Small intestine (tissue), 7 donors: ENCODE results near the gene MED28. TPM values are rescaled to one million over a fixed set of nuclear protein-coding genes. Genes with fewer than 3 reads are reported as not detected.

Experiments
- DNase-seq, 2 donors: peaks; one replicate each; pipeline versions ENCODE4 v3.0.0 to v3.0.0-alpha.2; 2013
- FAIRE-seq: peaks from 2 replicates; lab custom pipeline; 2012; peaks lifted over from hg19 to GRCh38; lab: Jason Lieb, UNC
- H3K27ac ChIP-seq, 3 donors: one replicate each; pipeline ENCODE4 v1.5.1; 2013; ENCODE audit warnings: low read length in 2 of 3, mild to moderate bottlenecking in 2 of 3, control low read depth in 1 of 3, inconsistent platforms in 1 of 3, low read depth in 1 of 3, moderate library complexity in 1 of 3
- H3K27me3 ChIP-seq, 3 donors: one replicate each; pipeline ENCODE4 v1.6.1; 2013; ENCODE audit warnings: low read length in 3 of 3, inconsistent platforms in 1 of 3; ENCODE audit not compliant: control insufficient read depth in 3 of 3, insufficient read depth in 3 of 3
- H3K36me3 ChIP-seq, 3 donors: one replicate each; pipeline ENCODE4 v1.6.1; 2013; ENCODE audit warnings: low read length in 3 of 3, inconsistent platforms in 1 of 3, low read depth in 1 of 3, mild to moderate bottlenecking in 1 of 3, moderate library complexity in 1 of 3; ENCODE audit not compliant: control insufficient read depth in 3 of 3, insufficient read depth in 2 of 3
- H3K4me1 ChIP-seq, 3 donors: one replicate each; pipeline ENCODE4 v1.6.1; 2013; ENCODE audit warnings: low read length in 2 of 3, inconsistent platforms in 1 of 3, low read depth in 1 of 3, mild to moderate bottlenecking in 1 of 3, moderate library complexity in 1 of 3; ENCODE audit not compliant: control insufficient read depth in 3 of 3, insufficient read depth in 2 of 3
- H3K4me3 ChIP-seq, 3 donors: one replicate each; pipeline ENCODE4 v1.5.1; 2013; ENCODE audit warnings: low read length in 3 of 3, control low read depth in 1 of 3, inconsistent platforms in 1 of 3, low read depth in 1 of 3, mild to moderate bottlenecking in 1 of 3, moderate library complexity in 1 of 3
- H3K9me3 ChIP-seq, 2 donors: one replicate each; pipeline ENCODE4 v1.6.1; 2013; ENCODE audit warnings: low read depth in 1 of 2, low read length in 1 of 2; ENCODE audit not compliant: control insufficient read depth in 2 of 2, insufficient read depth in 1 of 2
- whole genome bisulfite sequencing, 3 donors: extraction: QIAGEN DNeasy Blood & Tissue Kit; methylation state at CpG; one replicate each; pipeline ENCODE4 v1.1.7; 2013; 5-methylcytosine and 5-hydroxymethylcytosine counted together
- polyA plus RNA-seq, 4 donors: library from polyadenylated mRNA; stranded (reverse) in 3 of 4; unstranded in 1 of 4; fragments of 200-250 nt in 3 of 4; fragments of 120-200 nt in 1 of 4; gene quantifications; one replicate each; pipeline versions ENCODE4 v1.2.1 to v1.2.3, GENCODE V29; 2013
- donor health status: healthy with polysubstance abuse.
- donor health status: control.
- donor health status: control.
- donor health status: Bipolar disorder and iron deficiency.
- donor health status: healthy.

The MED28 gene
- polyA plus RNA-seq, 4 donors, result 5.1 to 53.1 (median 10.6) TPM

GRCh38 chr4:17623451-17624001, 9.1 kb downstream of the MED28 start:
- H3K27ac ChIP-seq, result no peak overlapping the region
- H3K4me1 ChIP-seq, result no peaks in the 10 kb centered on the region
- no peaks in the 10 kb centered on the region for H3K9me3 ChIP-seq
- H3K4me3 ChIP-seq, result no peak overlapping the region
- DNase-seq (no peak), FAIRE-seq (no peak)
- H3K27me3 ChIP-seq, result no peaks in the 10 kb centered on the region
- 89 to 93% (median 89%) methylated on average over 7 of the region's 7 CpGs for WGBS, 3 donors
- H3K36me3 ChIP-seq, result peaks cover 12 to 64% (median 38%) of the 10 kb centered on the region in 3 donors

GRCh38 chr4:17624821-17625220, 10.4 kb downstream of the MED28 start:
- Histone ChIP-seq H3K4me1 (no peaks in the 10 kb centered on the region), H3K27ac (no peak overlapping the region), H3K4me3 (no peak overlapping the region), H3K36me3 (peaks cover 21 to 62% (median 38%) of the 10 kb centered on the region in 3 donors), H3K27me3 (no peaks in the 10 kb centered on the region), H3K9me3 (no peaks in the 10 kb centered on the region)
- WGBS, 3 donors, result 69 to 97% (median 87%) methylated on average over 2 of the region's 2 CpGs
- FAIRE-seq (no peak), DNase-seq (no peak)

- H3K4me3 ChIP-seq, result no peak overlapping the region
- no peak overlapping the region for H3K27ac ChIP-seq
- no peaks in the 10 kb centered on the region for H3K9me3 ChIP-seq
- DNase-seq, result no peak
- no peaks in the 10 kb centered on the region for H3K27me3 ChIP-seq
- peaks cover 24 to 60% (median 29%) of the 10 kb centered on the region in 3 donors for H3K36me3 ChIP-seq
- no peaks in the 10 kb centered on the region for H3K4me1 ChIP-seq
- 92 to 96% (median 93%) methylated on average over 4 of the region's 4 CpGs for WGBS, 3 donors
- no peak for FAIRE-seq
Observed at GRCh38 chr4:17630228-17630627, 15.8 kb downstream of the MED28 start.

GRCh38 chr4:17633600-17633999, 19.2 kb downstream of the MED28 start:
- DNase-seq (no peak), FAIRE-seq (no peak)
- Histone ChIP-seq H3K9me3 (no peaks in the 10 kb centered on the region), H3K27ac (no peak overlapping the region), H3K4me1 (no peaks in the 10 kb centered on the region), H3K36me3 (peaks cover 15 to 45% (median 21%) of the 10 kb centered on the region in 3 donors), H3K4me3 (no peak overlapping the region), H3K27me3 (no peaks in the 10 kb centered on the region)
- WGBS, 3 donors, result 95 to 98% (median 97%) methylated on average over 9 of the region's 9 CpGs

DNA sequence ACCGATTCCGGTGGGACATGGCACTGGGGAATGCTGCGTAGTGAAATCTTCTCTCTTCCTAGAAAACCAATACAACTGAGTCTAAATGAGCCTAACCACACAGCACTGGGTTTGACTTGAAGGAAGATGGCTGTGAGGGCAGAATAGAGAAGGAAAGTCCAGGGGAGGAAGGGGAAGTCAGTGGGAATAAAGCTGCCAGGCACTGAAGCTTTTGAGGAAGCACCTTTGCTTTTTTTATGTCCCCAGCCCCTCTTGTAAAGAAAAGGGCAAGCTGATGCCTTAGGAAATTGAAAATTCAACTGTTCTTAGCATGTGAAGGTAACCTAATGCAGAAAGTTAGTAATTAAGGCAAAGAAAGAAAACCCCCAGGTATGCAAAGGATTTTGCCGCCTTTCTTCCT, 20.6 kb downstream of the MED28 start:
- H3K4me1 ChIP-seq, result no peaks in the 10 kb centered on the region
- no peak overlapping the region for H3K27ac ChIP-seq
- 95 to 99% (median 99%) methylated on average over 4 of the region's 4 CpGs for WGBS, 3 donors
- no peak overlapping the region for H3K4me3 ChIP-seq
- no peak for DNase-seq
- no peaks in the 10 kb centered on the region for H3K27me3 ChIP-seq
- peaks cover 12 to 45% (median 15%) of the 10 kb centered on the region in 3 donors for H3K36me3 ChIP-seq
- H3K9me3 ChIP-seq, result no peaks in the 10 kb centered on the region
- FAIRE-seq, result no peak

GRCh38 chr4:17636341-17636695, 21.9 kb downstream of the MED28 start:
- Histone ChIP-seq H3K36me3 (peaks cover 11 to 38% (median 12%) of the 10 kb centered on the region in 3 donors), H3K27ac (no peak overlapping the region), H3K9me3 (no peaks in the 10 kb centered on the region), H3K27me3 (no peaks in the 10 kb centered on the region), H3K4me3 (no peak overlapping the region), H3K4me1 (no peaks in the 10 kb centered on the region)
- 86 to 90% (median 89%) methylated on average over 17 of the region's 17 CpGs for WGBS, 3 donors
- FAIRE-seq (no peak), DNase-seq (no peak)

GRCh38 chr4:17636696-17637622, 22.5 kb downstream of the MED28 start:
- FAIRE-seq, result no peak
- Histone ChIP-seq H3K4me3 (no peak overlapping the region), H3K4me1 (no peaks in the 10 kb centered on the region), H3K9me3 (no peaks in the 10 kb centered on the region), H3K27ac (no peak overlapping the region), H3K36me3 (peaks cover 9 to 36% (median 12%) of the 10 kb centered on the region in 3 donors), H3K27me3 (no peaks in the 10 kb centered on the region)
- 50 to 61% (median 56%) methylated on average over 30 to 32 of the region's 32 CpGs for WGBS, 3 donors
- peak; percentile 63 to 78 for DNase-seq

GRCh38 chr4:17639136-17639535, 24.7 kb downstream of the MED28 start:
- Histone ChIP-seq H3K27ac (no peak overlapping the region), H3K4me1 (no peaks in the 10 kb centered on the region), H3K9me3 (peaks cover 0 to 14% of the 10 kb centered on the region in 2 donors), H3K36me3 (peaks cover 0 to 23% (median 4%) of the 10 kb centered on the region in 3 donors), H3K4me3 (no peak overlapping the region), H3K27me3 (no peaks in the 10 kb centered on the region)
- no peak for FAIRE-seq
- no peak for DNase-seq
- 79 to 90% (median 86%) methylated on average over 7 of the region's 7 CpGs for WGBS, 3 donors
